ENCODE results near the gene ZNF462.

DNA sequence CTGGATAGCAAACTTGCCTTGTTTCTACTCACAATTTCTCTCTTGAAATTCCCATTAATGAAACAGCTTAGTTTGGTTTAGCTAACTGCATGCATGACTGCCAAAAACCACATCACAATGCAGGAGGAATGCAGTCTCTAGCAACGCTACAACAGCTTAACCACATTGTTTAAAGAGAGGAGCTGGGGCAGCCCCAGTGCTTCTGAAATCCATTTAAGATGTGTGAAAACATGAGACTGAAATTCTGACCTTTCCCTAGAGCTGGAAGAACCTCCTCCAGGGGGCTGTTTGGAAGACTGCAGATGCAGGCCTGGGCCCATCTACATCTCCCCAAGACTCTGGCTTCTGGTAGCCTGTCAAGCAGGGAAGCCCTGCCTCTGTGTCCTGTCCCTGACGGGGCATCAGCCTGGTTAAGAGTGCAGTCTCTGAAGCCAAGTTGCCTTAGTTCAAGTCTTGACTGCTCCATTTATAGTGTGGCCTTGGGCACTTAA lies 157.1 kb downstream of the ZNF462 start:
- TF ChIP-seq, protein P1, sequence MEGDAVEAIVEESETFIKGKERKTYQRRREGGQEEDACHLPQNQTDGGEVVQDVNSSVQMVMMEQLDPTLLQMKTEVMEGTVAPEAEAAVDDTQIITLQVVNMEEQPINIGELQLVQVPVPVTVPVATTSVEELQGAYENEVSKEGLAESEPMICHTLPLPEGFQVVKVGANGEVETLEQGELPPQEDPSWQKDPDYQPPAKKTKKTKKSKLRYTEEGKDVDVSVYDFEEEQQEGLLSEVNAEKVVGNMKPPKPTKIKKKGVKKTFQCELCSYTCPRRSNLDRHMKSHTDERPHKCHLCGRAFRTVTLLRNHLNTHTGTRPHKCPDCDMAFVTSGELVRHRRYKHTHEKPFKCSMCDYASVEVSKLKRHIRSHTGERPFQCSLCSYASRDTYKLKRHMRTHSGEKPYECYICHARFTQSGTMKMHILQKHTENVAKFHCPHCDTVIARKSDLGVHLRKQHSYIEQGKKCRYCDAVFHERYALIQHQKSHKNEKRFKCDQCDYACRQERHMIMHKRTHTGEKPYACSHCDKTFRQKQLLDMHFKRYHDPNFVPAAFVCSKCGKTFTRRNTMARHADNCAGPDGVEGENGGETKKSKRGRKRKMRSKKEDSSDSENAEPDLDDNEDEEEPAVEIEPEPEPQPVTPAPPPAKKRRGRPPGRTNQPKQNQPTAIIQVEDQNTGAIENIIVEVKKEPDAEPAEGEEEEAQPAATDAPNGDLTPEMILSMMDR (IDR thresholded peaks at IDR 0.05; ENCODE audit: low read depth, low read length) = no peak
- TF ChIP-seq POLR2A (IDR thresholded peaks at IDR 0.05; ENCODE audit: extremely low read depth, insufficient read length) = no peak

Data from NB4 (cell line).